Small intestine (tissue), 7 donors: ENCODE measurements around the gene CDH6. TPM values are rescaled to one million over a fixed set of nuclear protein-coding genes. Genes with fewer than 3 reads are reported as not detected.
A peak's percentile ranks its signal among the peaks of the same experiment; 100 is the strongest.

Experiments
- DNase-seq, 2 donors: peaks; one replicate each; pipeline versions ENCODE4 v3.0.0 to v3.0.0-alpha.2; 2013
- FAIRE-seq: peaks from 2 replicates; lab custom pipeline; 2012; peaks lifted over from hg19 to GRCh38; lab: Jason Lieb, UNC
- H3K27ac ChIP-seq, 3 donors: one replicate each; pipeline ENCODE4 v1.5.1; 2013; ENCODE audit warnings: low read length in 2 of 3, mild to moderate bottlenecking in 2 of 3, control low read depth in 1 of 3, inconsistent platforms in 1 of 3, low read depth in 1 of 3, moderate library complexity in 1 of 3
- H3K27me3 ChIP-seq, 3 donors: one replicate each; pipeline ENCODE4 v1.6.1; 2013; ENCODE audit warnings: low read length in 3 of 3, inconsistent platforms in 1 of 3; ENCODE audit not compliant: control insufficient read depth in 3 of 3, insufficient read depth in 3 of 3
- H3K36me3 ChIP-seq, 3 donors: one replicate each; pipeline ENCODE4 v1.6.1; 2013; ENCODE audit warnings: low read length in 3 of 3, inconsistent platforms in 1 of 3, low read depth in 1 of 3, mild to moderate bottlenecking in 1 of 3, moderate library complexity in 1 of 3; ENCODE audit not compliant: control insufficient read depth in 3 of 3, insufficient read depth in 2 of 3
- H3K4me1 ChIP-seq, 3 donors: one replicate each; pipeline ENCODE4 v1.6.1; 2013; ENCODE audit warnings: low read length in 2 of 3, inconsistent platforms in 1 of 3, low read depth in 1 of 3, mild to moderate bottlenecking in 1 of 3, moderate library complexity in 1 of 3; ENCODE audit not compliant: control insufficient read depth in 3 of 3, insufficient read depth in 2 of 3
- H3K4me3 ChIP-seq, 3 donors: one replicate each; pipeline ENCODE4 v1.5.1; 2013; ENCODE audit warnings: low read length in 3 of 3, control low read depth in 1 of 3, inconsistent platforms in 1 of 3, low read depth in 1 of 3, mild to moderate bottlenecking in 1 of 3, moderate library complexity in 1 of 3
- H3K9me3 ChIP-seq, 2 donors: one replicate each; pipeline ENCODE4 v1.6.1; 2013; ENCODE audit warnings: low read depth in 1 of 2, low read length in 1 of 2; ENCODE audit not compliant: control insufficient read depth in 2 of 2, insufficient read depth in 1 of 2
- WGBS, 3 donors: extraction: QIAGEN DNeasy Blood & Tissue Kit; methylation state at CpG; one replicate each; pipeline ENCODE4 v1.1.7; 2013; 5-methylcytosine and 5-hydroxymethylcytosine counted together
- polyA plus RNA-seq, 4 donors: library from polyadenylated mRNA; stranded (reverse) in 3 of 4; unstranded in 1 of 4; fragments of 200-250 nt in 3 of 4; fragments of 120-200 nt in 1 of 4; gene quantifications; one replicate each; pipeline versions ENCODE4 v1.2.1 to v1.2.3, GENCODE V29; 2013
- donor health status: healthy with polysubstance abuse.
- donor health status: control.
- donor health status: control.
- donor health status: Bipolar disorder and iron deficiency.
- donor health status: healthy.

Gene CDH6
- polyA plus RNA-seq, 4 donors: 0.22 to 10.6 (median 1.5) TPM

DNA sequence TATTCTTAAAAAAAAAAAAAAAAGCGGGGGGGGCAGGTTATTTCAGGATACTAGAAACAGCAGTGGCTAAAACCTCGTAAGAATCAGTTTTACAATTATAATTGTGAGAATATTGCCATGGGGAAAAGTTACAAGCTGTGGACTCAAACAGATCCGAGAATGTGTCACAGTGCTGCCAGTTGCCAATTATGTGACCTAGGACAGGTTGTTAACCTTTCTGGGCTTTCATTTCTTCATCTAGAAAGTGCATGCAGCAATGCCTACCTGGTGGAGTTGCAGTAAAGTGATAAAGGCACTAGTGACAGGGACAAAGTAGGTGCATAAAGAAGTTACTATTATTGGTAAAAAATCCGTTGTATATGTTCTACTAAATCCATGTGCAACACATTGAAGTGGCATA is 75.8 kb downstream of the CDH6 start:
- no peak for FAIRE-seq
- no peak overlapping the region for H3K4me3 ChIP-seq
- H3K9me3 ChIP-seq: no peaks in the 10 kb centered on the region
- peak in 1 of 2 donors; percentile 62 for DNase-seq
- peaks cover 0 to 1% (median 0%) of the 10 kb centered on the region in 3 donors for H3K27me3 ChIP-seq
- no peaks in the 10 kb centered on the region for H3K36me3 ChIP-seq
- H3K27ac ChIP-seq: no peak overlapping the region
- peaks cover 0 to 2% (median 0%) of the 10 kb centered on the region in 3 donors for H3K4me1 ChIP-seq
- WGBS, 3 donors: 28 to 54% (median 35%) methylated on average over 4 of the region's 4 CpGs

DNA sequence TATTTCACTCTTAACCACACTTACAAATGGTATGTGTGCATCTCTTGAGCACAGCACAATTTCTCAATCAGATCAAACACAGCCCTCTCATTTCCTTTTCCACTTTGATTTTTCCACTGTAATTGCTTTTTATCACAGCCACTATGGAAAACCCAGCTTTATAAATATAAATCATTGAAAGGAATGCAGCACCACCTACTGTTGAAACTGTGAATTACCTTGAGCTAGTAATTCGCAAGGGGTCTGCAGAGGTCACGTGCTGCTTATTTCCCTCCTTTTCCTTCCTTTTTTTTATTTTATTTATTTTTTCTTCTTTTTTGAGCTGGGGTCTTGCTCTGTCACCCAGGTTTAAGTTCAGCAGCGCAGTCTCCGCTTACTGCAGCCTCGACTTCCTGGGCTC is 76.9 kb downstream of the CDH6 start:
- no peak overlapping the region for H3K4me3 ChIP-seq
- peaks cover 0 to 2% (median 0%) of the 10 kb centered on the region in 3 donors for H3K4me1 ChIP-seq
- FAIRE-seq (no peak), DNase-seq (peak; percentile 27 to 48)
- no peaks in the 10 kb centered on the region for H3K36me3 ChIP-seq
- H3K9me3 ChIP-seq: no peaks in the 10 kb centered on the region
- 67 to 77% (median 75%) methylated on average over 5 of the region's 5 CpGs for WGBS, 3 donors
- H3K27ac ChIP-seq: no peak overlapping the region
- H3K27me3 ChIP-seq: peaks cover 0 to 1% (median 0%) of the 10 kb centered on the region in 3 donors

DNA sequence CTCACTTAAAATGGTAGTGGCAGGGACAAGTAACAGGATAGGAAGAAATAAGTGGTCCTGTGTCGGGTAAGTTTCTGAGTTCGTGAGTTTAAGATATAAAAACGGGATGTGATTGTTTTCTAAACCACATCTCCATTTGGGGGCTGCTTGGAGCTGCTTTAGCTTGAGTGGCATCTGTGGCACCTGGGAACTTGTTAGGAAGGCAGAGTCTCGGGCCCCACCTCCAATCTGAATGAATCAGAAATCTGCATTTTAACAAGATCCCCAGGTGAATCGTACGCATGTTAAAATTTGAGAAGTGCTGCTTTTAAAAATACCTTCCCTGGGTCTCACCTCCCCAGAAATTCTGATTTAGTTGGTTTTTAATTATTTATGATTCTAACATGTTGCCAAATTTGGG is 78.1 kb downstream of the CDH6 start:
- 74 to 81% (median 81%) methylated on average over 6 of the region's 6 CpGs for WGBS, 3 donors
- no peak for FAIRE-seq
- H3K9me3 ChIP-seq: no peaks in the 10 kb centered on the region
- DNase-seq: no peak
- H3K27ac ChIP-seq: no peak overlapping the region
- peaks cover 0 to 2% (median 0%) of the 10 kb centered on the region in 3 donors for H3K4me1 ChIP-seq
- H3K27me3 ChIP-seq: peaks cover 0 to 1% (median 0%) of the 10 kb centered on the region in 3 donors
- H3K4me3 ChIP-seq: no peak overlapping the region
- no peaks in the 10 kb centered on the region for H3K36me3 ChIP-seq

DNA sequence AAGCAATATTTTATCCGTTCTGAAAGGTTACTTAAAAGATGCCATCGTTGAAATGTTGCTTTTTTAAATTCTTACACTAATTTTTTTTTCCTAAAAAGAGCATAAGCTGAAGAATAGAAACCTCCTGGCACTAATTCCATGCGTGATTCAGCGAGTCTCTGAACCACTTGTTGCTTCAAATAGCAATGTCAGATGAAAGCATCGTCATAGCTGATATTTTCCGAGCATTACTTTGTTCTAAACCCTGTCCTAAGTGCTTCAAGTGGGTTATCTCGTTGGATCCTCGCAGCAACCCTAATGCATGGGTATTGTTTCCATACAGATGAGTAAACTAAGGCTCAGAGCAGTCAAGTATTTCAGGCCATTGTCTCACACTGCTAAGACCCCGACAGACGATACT is 79.7 kb downstream of the CDH6 start:
- 80 to 82% (median 80%) methylated on average over 10 of the region's 10 CpGs for WGBS, 3 donors
- H3K4me1 ChIP-seq: peaks cover 0 to 2% (median 0%) of the 10 kb centered on the region in 3 donors
- H3K9me3 ChIP-seq: no peaks in the 10 kb centered on the region
- DNase-seq: no peak
- H3K4me3 ChIP-seq: no peak overlapping the region
- FAIRE-seq: no peak
- H3K27me3 ChIP-seq: peaks cover 0 to 1% (median 0%) of the 10 kb centered on the region in 3 donors
- H3K27ac ChIP-seq: peak overlapping the region in 1 of 3 donors; percentile 2
- no peaks in the 10 kb centered on the region for H3K36me3 ChIP-seq

DNA sequence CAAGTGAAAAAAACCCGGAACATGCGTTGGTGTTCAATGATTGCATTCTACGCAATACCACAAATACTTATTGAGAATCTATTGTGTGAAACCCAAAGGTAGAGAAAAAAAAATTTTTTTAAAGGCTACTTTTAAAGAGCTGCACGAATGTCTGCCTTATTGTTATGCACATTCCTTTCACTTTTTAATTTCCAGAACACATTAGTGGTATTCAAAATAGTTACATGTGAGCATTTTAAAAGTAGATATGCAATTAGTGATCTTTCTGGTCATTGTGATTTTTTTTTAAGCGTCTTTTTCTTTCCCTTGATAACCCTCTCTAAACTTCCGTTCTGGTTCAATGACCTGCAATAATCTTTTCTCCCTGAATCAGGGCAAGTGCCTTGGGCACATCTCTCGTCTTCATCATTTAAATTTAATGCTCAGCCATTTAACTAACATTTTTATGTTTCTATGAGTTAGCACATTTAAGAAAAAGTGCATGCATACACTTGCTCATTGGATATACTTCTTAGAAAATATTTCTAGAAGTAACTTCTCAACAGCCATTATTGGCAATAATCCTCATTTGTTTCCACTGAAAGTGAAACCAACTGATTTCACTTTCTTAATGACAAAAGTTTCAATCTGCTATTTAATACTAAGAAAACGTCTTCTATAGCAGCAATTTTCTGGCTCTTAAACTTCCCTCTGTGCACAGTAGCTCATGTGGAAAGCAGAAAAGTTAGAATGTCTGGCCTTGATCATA is 80.3 kb downstream of the CDH6 start:
- Histone ChIP-seq H3K9me3 (no peaks in the 10 kb centered on the region), H3K27me3 (peaks cover 0 to 1% (median 0%) of the 10 kb centered on the region in 3 donors), H3K4me3 (peak overlapping the region in 1 of 3 donors; percentile 37), H3K36me3 (no peaks in the 10 kb centered on the region), H3K4me1 (no peaks in the 10 kb centered on the region), H3K27ac (peak overlapping the region in 1 of 3 donors; percentile 65)
- 39 to 48% (median 41%) methylated on average over 8 of the region's 8 CpGs for WGBS, 3 donors
- FAIRE-seq (no peak), DNase-seq (peak in 1 of 2 donors; percentile 45)

DNA sequence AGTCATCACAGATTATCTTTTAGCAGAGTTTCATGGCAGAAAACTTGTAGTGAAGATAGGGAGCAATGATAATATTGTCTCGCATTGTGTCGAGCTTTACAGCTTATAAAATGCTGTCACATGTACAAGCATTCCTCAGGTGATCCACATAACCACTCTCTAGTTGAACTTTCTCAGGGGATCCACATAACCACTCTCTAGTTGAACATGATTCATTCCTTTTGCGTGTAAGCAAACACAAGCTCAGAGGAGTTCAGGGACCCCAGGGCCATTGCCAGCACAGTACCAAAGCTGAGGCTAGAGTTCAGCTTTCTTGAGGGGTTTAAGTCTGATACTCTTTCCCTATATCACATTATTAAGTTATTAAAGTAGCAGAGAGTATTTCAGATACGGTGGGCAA is 86.7 kb downstream of the CDH6 start:
- no peak overlapping the region for H3K27ac ChIP-seq
- peak in 1 of 2 donors; percentile 7 for DNase-seq
- 72 to 79% (median 77%) methylated on average over 4 of the region's 4 CpGs for WGBS, 3 donors
- H3K4me3 ChIP-seq: no peak overlapping the region
- FAIRE-seq: no peak
- no peaks in the 10 kb centered on the region for H3K9me3 ChIP-seq
- H3K27me3 ChIP-seq: no peaks in the 10 kb centered on the region
- peaks cover 0 to 3% (median 0%) of the 10 kb centered on the region in 3 donors for H3K4me1 ChIP-seq
- H3K36me3 ChIP-seq: no peaks in the 10 kb centered on the region

DNA sequence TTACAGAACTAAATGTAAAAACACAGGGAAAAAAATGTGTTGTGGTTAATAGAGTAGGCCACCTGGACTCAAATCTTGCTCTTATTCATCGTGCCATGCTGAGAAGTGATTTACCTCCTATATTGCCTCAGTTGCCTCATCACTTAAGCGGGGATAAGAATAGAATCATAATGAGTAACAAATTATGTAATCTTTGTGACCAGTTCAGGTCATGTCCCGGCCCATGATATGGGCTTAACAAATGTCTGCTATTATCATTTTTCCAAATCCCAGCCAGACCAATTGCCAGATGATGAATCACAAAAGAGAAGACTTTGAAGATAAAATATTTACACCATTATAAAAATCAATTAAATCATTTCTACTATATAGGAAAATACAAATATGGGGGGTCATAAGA is 89.8 kb downstream of the CDH6 start:
- Histone ChIP-seq H3K36me3 (peaks cover 0 to 5% (median 0%) of the 10 kb centered on the region in 3 donors), H3K4me1 (peaks cover 0 to 3% (median 0%) of the 10 kb centered on the region in 3 donors), H3K9me3 (no peaks in the 10 kb centered on the region), H3K27ac (no peak overlapping the region), H3K27me3 (no peaks in the 10 kb centered on the region), H3K4me3 (no peak overlapping the region)
- DNase-seq (no peak), FAIRE-seq (no peak)
- WGBS, 3 donors: 34 to 42% (median 39%) methylated on average over 3 of the region's 3 CpGs

DNA sequence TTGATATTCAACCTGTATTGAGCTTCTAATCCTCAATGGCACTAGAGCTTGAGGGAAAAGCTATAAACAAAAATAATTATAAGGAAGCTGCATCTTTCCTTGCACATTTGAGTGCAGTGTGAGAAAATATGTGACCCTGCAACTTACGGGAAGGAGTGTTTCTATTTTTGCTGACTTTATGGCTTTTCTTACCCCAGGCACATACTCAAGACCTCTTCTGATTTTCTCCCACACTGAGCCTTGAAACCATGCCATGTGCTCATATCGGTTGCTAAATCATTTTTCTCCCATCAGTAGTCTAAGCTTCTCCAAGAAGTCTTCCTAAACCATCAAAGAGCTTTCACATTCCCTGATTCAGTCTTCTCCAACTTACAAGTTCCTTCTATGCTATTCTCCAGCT is 91.5 kb downstream of the CDH6 start:
- no peaks in the 10 kb centered on the region for H3K9me3 ChIP-seq
- H3K4me1 ChIP-seq: peaks cover 0 to 3% (median 0%) of the 10 kb centered on the region in 3 donors
- peaks cover 0 to 5% (median 0%) of the 10 kb centered on the region in 3 donors for H3K36me3 ChIP-seq
- FAIRE-seq (no peak), DNase-seq (no peak)
- no peaks in the 10 kb centered on the region for H3K27me3 ChIP-seq
- WGBS, 3 donors: 73 to 84% (median 81%) methylated on average over 2 of the region's 2 CpGs
- no peak overlapping the region for H3K4me3 ChIP-seq
- no peak overlapping the region for H3K27ac ChIP-seq
